Vagina (tissue), 2 donors: Measurements from ENCODE around the gene TMEM47. TPM values are rescaled to one million over a fixed set of nuclear protein-coding genes. Genes with fewer than 3 reads are reported as not detected.
A peak's percentile ranks its signal among the peaks of the same experiment; 100 is the strongest.

Experiments used
- DNase-seq, 2 donors: peaks; one replicate each; pipeline ENCODE4 v3.0.0-alpha.2; 2017; ENCODE audit errors: extremely low spot score in 2 of 2
- H3K27ac ChIP-seq: fragments of 200-600 bp; sonication (generic); one replicate; pipeline ENCODE4 v1.5.1; 2019
- H3K27me3 ChIP-seq: fragments of 200-600 bp; sonication (generic); one replicate; pipeline ENCODE4 v1.5.1; 2019
- H3K36me3 ChIP-seq, 2 donors: fragments of 200-600 bp; sonication (generic); one replicate each; pipeline ENCODE4 v1.5.1; 2017 to 2019
- H3K4me1 ChIP-seq: fragments of 200-600 bp; sonication (generic); one replicate; pipeline ENCODE4 v1.5.1; 2019
- H3K4me3 ChIP-seq, 2 donors: fragments of 200-600 bp; sonication (generic); 1 replicate in 1 of 2; 2 replicates in 1 of 2; pipeline ENCODE4 v1.5.1; 2016 to 2019
- H3K9me3 ChIP-seq: fragments of 200-600 bp; sonication (generic); one replicate; pipeline ENCODE4 v1.5.1; 2019
- POLR2A ChIP-seq, 2 donors: fragments of 450-650 bp; IDR thresholded peaks; one replicate each; pipeline ENCODE4 v1.6.1; 2017; ENCODE audit warnings: antibody characterized with exemption in 2 of 2, mild to moderate bottlenecking in 2 of 2, moderate library complexity in 2 of 2
- POLR2AphosphoS5 ChIP-seq, 2 donors: sonication (generic); formaldehyde crosslinking; IDR thresholded peaks; one replicate each; pipeline ENCODE4 v1.9.0; 2017; ENCODE audit warnings: antibody characterized with exemption in 2 of 2, mild to moderate bottlenecking in 2 of 2, low read depth in 1 of 2; ENCODE audit not compliant: insufficient read depth in 1 of 2
- intact Hi-C: fragments of 100-400 bp; cut with DNase I; formaldehyde crosslinking; loops from one replicate; pipeline ENCODE4 v1.15.1; 2023
- total RNA-seq: library from RNA; depleted of rRNA; stranded (reverse); fragments of >200 nt; gene quantifications from one replicate; pipeline ENCODE4 v1.2.3, GENCODE V29; 2016
- TF ChIP-seq, protein P1 (sequence below), 3 experiments: fragments of 450-650 bp in 2 of 3; fragments of 200-600 bp in 1 of 3; sonication (generic) in 1 of 3; IDR thresholded peaks; one replicate each; pipeline ENCODE4 v1.5.1; 2017 to 2019; ENCODE audit warnings: antibody characterized with exemption in 3 of 3, mild to moderate bottlenecking in 2 of 3, moderate library complexity in 2 of 3

The TMEM47 gene
- total RNA-seq, result 44.7 TPM

DNA sequence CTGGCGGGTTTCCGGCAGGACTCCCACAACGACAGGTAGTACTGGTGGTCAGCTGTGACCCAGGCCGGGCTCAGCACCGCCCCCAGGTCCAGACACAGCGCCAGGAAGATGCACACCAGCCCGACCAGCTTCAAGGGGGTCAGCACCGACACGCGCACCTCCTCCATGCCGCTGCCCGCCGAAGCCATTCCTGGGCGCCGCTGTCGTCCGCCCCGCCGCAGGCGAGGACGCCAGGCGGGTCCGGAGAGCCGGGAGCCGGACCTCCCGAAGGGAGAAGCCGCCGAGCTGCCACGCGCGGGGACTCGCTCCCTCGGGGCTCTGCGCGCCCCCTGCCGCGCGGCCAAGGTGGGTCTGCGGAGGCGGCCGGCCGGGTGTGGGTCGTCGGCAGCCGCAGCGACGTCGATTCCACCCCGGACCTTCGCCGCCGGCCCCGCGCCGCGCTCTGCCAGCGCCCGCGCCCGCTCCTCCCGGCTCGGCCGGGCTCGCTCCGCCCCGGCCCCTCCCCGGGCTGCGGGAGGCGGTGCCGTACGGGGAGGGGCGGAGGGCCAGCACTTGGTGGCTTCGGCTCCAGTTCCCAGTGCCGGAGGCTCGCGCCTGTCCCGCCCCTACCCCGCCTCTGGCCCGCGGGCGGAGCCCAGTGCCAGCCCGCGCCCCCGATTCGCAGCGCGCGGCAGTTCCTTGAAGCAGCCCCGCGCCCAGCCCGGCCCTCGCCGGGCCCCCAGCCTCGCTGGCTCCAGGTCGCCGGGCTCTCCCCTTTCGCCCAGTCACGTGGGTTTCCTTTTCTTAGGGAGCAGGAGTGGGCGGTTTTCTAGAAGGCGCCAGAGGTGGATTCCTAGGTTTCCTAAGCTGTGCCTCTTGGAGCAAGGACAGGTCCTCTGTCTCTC lies at the start of gene TMEM47:
Gene TMEM47, minus strand, starts transcription at position 444 of the 884 bp plus-strand sequence. Its CDS starts 256 bp downstream, at position 188.
- H3K27me3 ChIP-seq, result no peaks in the 10 kb centered on the region
- intact Hi-C loops, result no loop called here
- H3K36me3 ChIP-seq, result no peaks in the 10 kb centered on the region
- DNase-seq, result no peak
- H3K27ac ChIP-seq, result peak within 1 kb of the TSS; percentile 85
- H3K4me1 ChIP-seq, result no peaks in the 10 kb centered on the region
- no peaks in the 10 kb centered on the region for H3K9me3 ChIP-seq
- peak within 1 kb of the TSS; percentile 53 to 54 for H3K4me3 ChIP-seq
- TF ChIP-seq, protein P1, sequence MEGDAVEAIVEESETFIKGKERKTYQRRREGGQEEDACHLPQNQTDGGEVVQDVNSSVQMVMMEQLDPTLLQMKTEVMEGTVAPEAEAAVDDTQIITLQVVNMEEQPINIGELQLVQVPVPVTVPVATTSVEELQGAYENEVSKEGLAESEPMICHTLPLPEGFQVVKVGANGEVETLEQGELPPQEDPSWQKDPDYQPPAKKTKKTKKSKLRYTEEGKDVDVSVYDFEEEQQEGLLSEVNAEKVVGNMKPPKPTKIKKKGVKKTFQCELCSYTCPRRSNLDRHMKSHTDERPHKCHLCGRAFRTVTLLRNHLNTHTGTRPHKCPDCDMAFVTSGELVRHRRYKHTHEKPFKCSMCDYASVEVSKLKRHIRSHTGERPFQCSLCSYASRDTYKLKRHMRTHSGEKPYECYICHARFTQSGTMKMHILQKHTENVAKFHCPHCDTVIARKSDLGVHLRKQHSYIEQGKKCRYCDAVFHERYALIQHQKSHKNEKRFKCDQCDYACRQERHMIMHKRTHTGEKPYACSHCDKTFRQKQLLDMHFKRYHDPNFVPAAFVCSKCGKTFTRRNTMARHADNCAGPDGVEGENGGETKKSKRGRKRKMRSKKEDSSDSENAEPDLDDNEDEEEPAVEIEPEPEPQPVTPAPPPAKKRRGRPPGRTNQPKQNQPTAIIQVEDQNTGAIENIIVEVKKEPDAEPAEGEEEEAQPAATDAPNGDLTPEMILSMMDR (IDR thresholded peaks at IDR 0.05), result no peak
- TF ChIP-seq POLR2A (IDR thresholded peaks at IDR 0.05) (peak in 1 of 2 donors; percentile 68), POLR2AphosphoS5 (IDR thresholded peaks at IDR 0.05; ENCODE audit: insufficient read depth in 1 of 2, low read depth in 1 of 2) (peak in 1 of 2 donors; percentile 28)

DNA sequence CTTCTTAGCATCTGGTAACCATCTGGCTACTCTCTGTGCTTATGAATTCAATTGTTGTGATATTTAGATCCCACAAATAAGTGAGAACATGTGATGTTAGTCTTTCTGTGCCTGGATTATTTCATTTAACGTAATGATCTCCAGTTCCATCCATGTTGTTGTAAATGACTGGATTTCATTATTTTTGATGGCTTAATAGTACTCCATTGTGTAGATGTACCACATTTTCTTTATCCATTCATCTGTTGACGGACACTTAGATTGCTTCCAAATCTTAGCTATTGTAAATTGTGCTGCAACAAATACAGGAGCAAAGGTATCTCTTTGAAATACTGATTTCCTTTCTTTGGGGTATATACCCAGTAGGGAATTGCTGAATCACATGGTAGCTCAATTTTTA lies 30.0 kb upstream of the TMEM47 start:
- Histone ChIP-seq H3K27ac (no peak overlapping the region), H3K4me3 (no peak overlapping the region), H3K36me3 (no peaks in the 10 kb centered on the region), H3K9me3 (no peaks in the 10 kb centered on the region), H3K4me1 (no peaks in the 10 kb centered on the region), H3K27me3 (no peaks in the 10 kb centered on the region)
- DNase-seq, result no peak
- no peak for TF ChIP-seq POLR2AphosphoS5 (IDR thresholded peaks at IDR 0.05; ENCODE audit: insufficient read depth in 1 of 2, low read depth in 1 of 2)
- no peak for TF ChIP-seq POLR2A (IDR thresholded peaks at IDR 0.05)
- TF ChIP-seq, protein P1 (IDR thresholded peaks at IDR 0.05), result no peak
- intact Hi-C loops, result no loop called here

DNA sequence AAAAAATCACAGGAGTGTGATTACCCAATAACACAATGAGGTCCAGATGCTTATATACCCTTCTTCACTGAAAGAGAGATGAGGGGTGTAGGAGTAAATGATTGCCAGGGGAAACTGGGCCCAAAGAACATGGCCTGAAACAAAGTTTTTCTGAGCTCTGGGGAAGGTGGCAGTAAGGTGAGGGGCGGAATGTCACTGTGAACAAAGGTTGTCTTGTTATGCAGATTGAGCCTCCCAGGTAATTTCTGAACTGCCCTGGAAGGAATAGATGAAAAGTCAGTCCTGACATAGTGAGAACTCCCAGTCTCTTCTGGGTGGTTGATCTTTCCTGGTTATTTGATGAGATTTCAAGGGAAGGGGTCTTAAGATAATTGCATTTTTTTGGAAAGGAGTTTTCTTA lies 2.5 kb upstream of the TMEM47 start:
- intact Hi-C loops, result no loop called here
- no peak for DNase-seq
- H3K4me1 ChIP-seq, result no peaks in the 10 kb centered on the region

DNA sequence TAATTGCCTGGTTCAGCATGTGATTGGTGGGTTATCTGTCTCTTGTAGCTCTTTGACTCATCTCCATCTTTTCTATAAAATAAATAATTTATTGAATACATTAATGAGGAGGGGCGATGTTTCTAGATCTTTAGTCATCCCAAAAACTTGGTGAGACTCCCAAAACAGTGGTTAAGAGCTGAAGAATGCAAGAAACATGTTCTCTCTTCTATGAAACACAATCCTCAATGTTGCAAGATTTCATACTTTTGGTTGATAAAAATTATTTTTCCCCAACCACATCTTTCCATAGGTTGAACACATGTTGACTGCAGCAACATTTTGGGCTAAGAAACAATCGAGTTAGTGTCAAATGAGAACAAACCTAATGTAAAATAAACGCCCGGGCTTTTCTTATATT lies 1.2 kb upstream of the TMEM47 start:
- TF ChIP-seq, protein P1 (IDR thresholded peaks at IDR 0.05), result no peak
- no peak for TF ChIP-seq POLR2A (IDR thresholded peaks at IDR 0.05)
- TF ChIP-seq POLR2AphosphoS5 (IDR thresholded peaks at IDR 0.05; ENCODE audit: insufficient read depth in 1 of 2, low read depth in 1 of 2), result no peak
- H3K4me1 ChIP-seq, result no peaks in the 10 kb centered on the region
- no peak overlapping the region for H3K27ac ChIP-seq
- H3K4me3 ChIP-seq, result no peak overlapping the region
- no peaks in the 10 kb centered on the region for H3K9me3 ChIP-seq
- DNase-seq, result no peak
- no peaks in the 10 kb centered on the region for H3K27me3 ChIP-seq
- H3K36me3 ChIP-seq, result no peaks in the 10 kb centered on the region
- intact Hi-C loops, result no loop called here

More for the DNA sequence above, 2.5 kb upstream of the TMEM47 start:
- Histone ChIP-seq H3K27ac (no peak overlapping the region), H3K36me3 (no peaks in the 10 kb centered on the region), H3K9me3 (no peaks in the 10 kb centered on the region), H3K4me3 (no peak overlapping the region), H3K27me3 (no peaks in the 10 kb centered on the region)
- TF ChIP-seq POLR2AphosphoS5 (IDR thresholded peaks at IDR 0.05; ENCODE audit: insufficient read depth in 1 of 2, low read depth in 1 of 2) (no peak), POLR2A (IDR thresholded peaks at IDR 0.05) (no peak)
- TF ChIP-seq, protein P1 (IDR thresholded peaks at IDR 0.05), result no peak

DNA sequence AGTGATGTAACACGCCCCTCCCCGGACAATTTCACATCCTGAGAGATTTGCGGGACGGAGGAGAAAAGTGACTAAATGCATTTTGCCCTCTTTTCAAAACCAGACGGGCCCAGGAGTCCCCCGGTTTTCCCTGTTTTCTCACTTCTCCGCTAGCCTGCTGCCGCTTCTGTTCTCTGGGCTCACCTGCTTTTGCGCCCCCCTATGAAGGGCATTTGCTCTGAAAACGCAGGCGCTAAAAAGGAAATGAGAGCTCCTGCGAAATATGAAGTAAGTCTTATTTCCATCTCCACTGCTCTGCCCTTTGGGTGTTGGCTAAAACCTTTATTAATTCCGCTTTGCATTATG lies 613 bp upstream of the TMEM47 start:
- no peak for DNase-seq
- peak overlapping the region; percentile 85 for H3K27ac ChIP-seq
- H3K27me3 ChIP-seq, result no peaks in the 10 kb centered on the region
- peak overlapping the region; percentile 53 to 54 for H3K4me3 ChIP-seq
- H3K4me1 ChIP-seq, result no peaks in the 10 kb centered on the region
- TF ChIP-seq POLR2A (IDR thresholded peaks at IDR 0.05) (no peak), POLR2AphosphoS5 (IDR thresholded peaks at IDR 0.05; ENCODE audit: insufficient read depth in 1 of 2, low read depth in 1 of 2) (no peak)
- TF ChIP-seq, protein P1 (IDR thresholded peaks at IDR 0.05), result no peak
- H3K9me3 ChIP-seq, result no peaks in the 10 kb centered on the region
- intact Hi-C loops, result no loop called here
- no peaks in the 10 kb centered on the region for H3K36me3 ChIP-seq
